ENCODE results near the gene RRAS.

Gene RRAS

GRCh38 chr19:49595819-49596404, 44.0 kb downstream of the RRAS start:
- no peak for DNase-seq (ENCODE audit: low read depth, low spot score)

- no peak for DNase-seq (ENCODE audit: low read depth, low spot score)
These were observed 44.7 kb downstream of the RRAS start for GRCh38 chr19:49594993-49595818.

- no peak for DNase-seq (ENCODE audit: low read depth, low spot score)
These were observed 45.6 kb downstream of the RRAS start for GRCh38 chr19:49594157-49594992.

- DNase-seq (ENCODE audit: low read depth, low spot score): peak; percentile 85
These were observed 46.5 kb downstream of the RRAS start for GRCh38 chr19:49593233-49594113.

GRCh38 chr19:49592486-49593232, 47.3 kb downstream of the RRAS start:
- no peak for DNase-seq (ENCODE audit: low read depth, low spot score)

- no peak for DNase-seq (ENCODE audit: low read depth, low spot score)
These were observed 48.0 kb downstream of the RRAS start for GRCh38 chr19:49591731-49592485.

- peak; percentile 36 for DNase-seq (ENCODE audit: low read depth, low spot score)
These were observed 48.8 kb downstream of the RRAS start, which contains the start of gene PRR12 for GRCh38 chr19:49590971-49591730. PRR12 (plus strand) TSS chr19:49591182; CDS start chr19:49591655, 473 bp downstream.

GRCh38 chr19:49590071-49590970, 49.6 kb downstream of the RRAS start:
- peak; percentile 73 for DNase-seq (ENCODE audit: low read depth, low spot score)

- DNase-seq (ENCODE audit: low read depth, low spot score): no peak
These were observed 50.4 kb downstream of the RRAS start for GRCh38 chr19:49589502-49589905.

GRCh38 chr19:49588365-49589122, 51.4 kb downstream of the RRAS start:
- no peak for DNase-seq (ENCODE audit: low read depth, low spot score)

- DNase-seq (ENCODE audit: low read depth, low spot score): no peak
These were observed 52.7 kb downstream of the RRAS start for GRCh38 chr19:49587227-49587626.
